GM12878 (cell line): ENCODE measurements around the gene XPNPEP1. TPM values are rescaled to one million over a fixed set of nuclear protein-coding genes. Genes with fewer than 3 reads are reported as not detected.

Source experiments
- ATAC-seq: fragments of 200-7000 bp; cut with Tn5 transposase; 3 replicates; pipeline ENCODE4 v1.9.1; 2020; ENCODE audit warnings: mild to moderate bottlenecking, moderate library complexity
- BruUV-seq: library from RNA; stranded (reverse); fragments of 400-500 nt; replicated peaks from 2 replicates; lab custom pipeline; 2021; lab: Mats Ljungman, UMichigan
- CTCF ChIA-PET: fragments of 300-600 bp; sonication (Branson Sonifier 250); formaldehyde crosslinking; extraction: SDS; loops from one replicate; lab custom pipeline; 2021; ENCODE audit warnings: inconsistent platforms; lab: Yijun Ruan, JAX
- POLR2A ChIA-PET: fragments of 350-600 bp; formaldehyde crosslinking; extraction: SDS; loops from one replicate; lab custom pipeline; 2021; ENCODE audit warnings: inconsistent platforms; lab: Charles Lee
- RAD21 ChIA-PET: fragments of 300-600 bp; sonication (Branson Sonifier 250); formaldehyde crosslinking; loops from one replicate; lab custom pipeline; 2023; ENCODE audit warnings: antibody characterized with exemption; ENCODE audit not compliant: unreplicated experiment; lab: Charles Lee
- SMC1A ChIA-PET: fragments of 300-600 bp; sonication (Branson Sonifier 250); formaldehyde crosslinking; loops from one replicate; lab custom pipeline; 2023; ENCODE audit not compliant: unreplicated experiment, uncharacterized antibody; lab: Charles Lee
- DNase-seq: peaks from one replicate; pipeline ENCODE4 v3.0.0-alpha.2; 2011; ENCODE audit warnings: low read depth, low spot score
- FAIRE-seq: peaks from 3 replicates; lab custom pipeline; 2011; peaks lifted over from hg19 to GRCh38; lab: Jason Lieb, UNC
- H2AFZ ChIP-seq: 2 replicates; pipeline ENCODE4 v1.6.0; 2011; ENCODE audit warnings: low read depth, low read length, control low read depth; ENCODE audit not compliant: control insufficient read depth
- H3K27ac ChIP-seq: 2 replicates; pipeline ENCODE4 v1.5.1; 2011; ENCODE audit warnings: control low read depth; ENCODE audit not compliant: control insufficient read depth, insufficient read depth
- H3K27me3 ChIP-seq, 2 experiments: replicated peaks in 1 of 2; 2 replicates each; pipeline versions ENCODE4 v1.6.0 to v1.6.1; 2011; ENCODE audit warnings: low read length in 1 of 2; ENCODE audit not compliant: control insufficient read depth in 2 of 2, insufficient read depth in 2 of 2
- H3K36me3 ChIP-seq, 2 experiments: 2 replicates each; pipeline ENCODE4 v1.5.1; 2011; ENCODE audit warnings: low read length in 1 of 2; ENCODE audit not compliant: control insufficient read depth in 2 of 2, insufficient read depth in 2 of 2
- H3K4me1 ChIP-seq: 2 replicates; pipeline ENCODE4 v1.6.1; 2011; ENCODE audit warnings: mild to moderate bottlenecking, low read length, moderate library complexity, mixed read lengths; ENCODE audit not compliant: control insufficient read depth, insufficient read depth
- H3K4me2 ChIP-seq: 2 replicates; pipeline ENCODE4 v1.6.0; 2011; ENCODE audit warnings: control low read depth; ENCODE audit not compliant: control insufficient read depth, insufficient read depth
- H3K4me3 ChIP-seq: fragments of 200-600 bp; sonication (generic); 2 replicates; pipeline ENCODE4 v1.5.1; 2016
- H3K79me2 ChIP-seq: 2 replicates; pipeline ENCODE4 v1.6.0; 2011; ENCODE audit warnings: low read length; ENCODE audit not compliant: control insufficient read depth, insufficient read depth
- H3K9ac ChIP-seq: 2 replicates; pipeline ENCODE4 v1.8.0; 2011; ENCODE audit warnings: low read length, control low read depth, mixed read lengths; ENCODE audit not compliant: control insufficient read depth, insufficient read depth
- H3K9me3 ChIP-seq: replicated peaks from 3 replicates; pipeline ENCODE4 v1.5.1; 2011; ENCODE audit warnings: mild to moderate bottlenecking, low read length; ENCODE audit not compliant: control insufficient read depth, insufficient read depth
- H4K20me1 ChIP-seq: 2 replicates; pipeline ENCODE4 v1.6.0; 2011; ENCODE audit not compliant: control insufficient read depth, insufficient read depth
- IRF4 ChIP-seq: IDR thresholded peaks from 2 replicates; pipeline ENCODE4 v1.6.1; 2011; ENCODE audit warnings: low read depth, low read length
- SPI1 ChIP-seq: IDR thresholded peaks from 2 replicates; pipeline ENCODE4 v1.6.1; 2011; ENCODE audit warnings: low read depth, mild to moderate bottlenecking, low read length, moderate library complexity, borderline replicate concordance; ENCODE audit not compliant: insufficient read depth
- YBX1 ChIP-seq: fragments of 450-650 bp; IDR thresholded peaks from 2 replicates; pipeline ENCODE4 v1.6.1; 2016; ENCODE audit warnings: antibody characterized with exemption
- WGBS: methylation state at CpG from one replicate; pipeline ENCODE4 v1.1.6; 2016; ENCODE audit warnings: low lambda C conversion rate; ENCODE audit not compliant: insufficient replicate concordance, insufficient coverage; ENCODE audit errors: missing lambda C conversion rate; 5-methylcytosine and 5-hydroxymethylcytosine counted together
- in situ Hi-C: fragments of 300-500 bp; cut with MboI; formaldehyde crosslinking; loops from 9 replicates; pipeline ENCODE4 v1.14.3; 2018; ENCODE audit warnings: mixed read lengths
- intact Hi-C: fragments of 100-400 bp; cut with micrococcal nuclease; formaldehyde crosslinking; loops from one replicate; pipeline ENCODE4 v1.14.2; 2022; ENCODE audit not compliant: unreplicated experiment
- polyA plus RNA-seq, 11 experiments: library from polyadenylated mRNA; depleted of rRNA in 4 of 11; unstranded in 6 of 11; stranded (reverse) in 5 of 11; fragments of >200 nt; fragmentation: Nextera tagmentation in 4 of 11; fragmentation: Illumina TruSeq in 1 of 11; extraction: Ambion mirVana in 4 of 11; extraction: Trizol in 1 of 11; gene quantifications; 1 replicate in 1 of 11; 2 replicates in 10 of 11; pipeline versions ENCODE4 v1.2.1 to v1.2.3, GENCODE V29; 2011 to 2016; ENCODE audit warnings: inconsistent platforms in 2 of 11, missing spikeins in 2 of 11, low read depth in 1 of 11
- total RNA-seq, 4 experiments: library from RNA; depleted of rRNA in 3 of 4; stranded (reverse); fragments of >200 nt in 3 of 4; fragmentation: Illumina TruSeq in 1 of 4; extraction: Trizol in 1 of 4; gene quantifications; 2 replicates each; pipeline versions ENCODE4 v1.2.1 to v1.2.3, GENCODE V29; 2013 to 2021
- TF ChIP-seq, protein P1 (sequence below): IDR thresholded peaks from 2 replicates; pipeline ENCODE4 v1.6.1; 2012; ENCODE audit warnings: mild to moderate bottlenecking, low read depth, low read length

Gene XPNPEP1
- total and polyA plus RNA-seq, 10 of the 15 experiments (the other 5 are each of a cell fraction or from before 2014, with no cell fraction given), result 22.7 to 108 (median 43.5) TPM

DNA sequence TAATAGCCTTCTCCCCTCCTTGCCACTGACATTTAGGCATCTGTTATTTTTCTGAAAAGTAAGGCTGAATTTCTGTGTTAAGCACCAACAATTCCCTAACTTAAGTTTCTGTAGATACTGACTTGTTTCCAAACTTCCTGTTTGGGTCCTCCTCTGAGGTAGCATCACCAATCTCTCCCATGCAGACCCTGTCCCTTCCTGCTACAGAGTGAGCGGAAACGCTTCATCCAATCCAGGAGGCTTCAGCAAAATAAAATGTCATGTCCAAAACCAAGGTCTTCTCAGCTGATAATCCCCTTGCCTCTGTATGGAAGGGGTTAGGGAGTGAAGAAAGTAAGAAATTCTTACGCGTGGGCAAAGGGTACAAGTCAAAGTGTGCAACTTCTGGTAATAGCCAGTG, 29.9 kb downstream of the XPNPEP1 start:
- intact Hi-C loops, result no loop called here
- POLR2A ChIA-PET, result interaction anchor here (0.8 kb wide), 1 partner anchor 12 kb away, joined by 3 read pairs; no protein-coding TSS in a partner anchor
- peaks cover 9% of the 10 kb centered on the region; the same call in 1 of the 2 replicates for H3K4me1 ChIP-seq

More for the DNA sequence above, 29.9 kb downstream of the XPNPEP1 start:
- TF ChIP-seq, protein P1, sequence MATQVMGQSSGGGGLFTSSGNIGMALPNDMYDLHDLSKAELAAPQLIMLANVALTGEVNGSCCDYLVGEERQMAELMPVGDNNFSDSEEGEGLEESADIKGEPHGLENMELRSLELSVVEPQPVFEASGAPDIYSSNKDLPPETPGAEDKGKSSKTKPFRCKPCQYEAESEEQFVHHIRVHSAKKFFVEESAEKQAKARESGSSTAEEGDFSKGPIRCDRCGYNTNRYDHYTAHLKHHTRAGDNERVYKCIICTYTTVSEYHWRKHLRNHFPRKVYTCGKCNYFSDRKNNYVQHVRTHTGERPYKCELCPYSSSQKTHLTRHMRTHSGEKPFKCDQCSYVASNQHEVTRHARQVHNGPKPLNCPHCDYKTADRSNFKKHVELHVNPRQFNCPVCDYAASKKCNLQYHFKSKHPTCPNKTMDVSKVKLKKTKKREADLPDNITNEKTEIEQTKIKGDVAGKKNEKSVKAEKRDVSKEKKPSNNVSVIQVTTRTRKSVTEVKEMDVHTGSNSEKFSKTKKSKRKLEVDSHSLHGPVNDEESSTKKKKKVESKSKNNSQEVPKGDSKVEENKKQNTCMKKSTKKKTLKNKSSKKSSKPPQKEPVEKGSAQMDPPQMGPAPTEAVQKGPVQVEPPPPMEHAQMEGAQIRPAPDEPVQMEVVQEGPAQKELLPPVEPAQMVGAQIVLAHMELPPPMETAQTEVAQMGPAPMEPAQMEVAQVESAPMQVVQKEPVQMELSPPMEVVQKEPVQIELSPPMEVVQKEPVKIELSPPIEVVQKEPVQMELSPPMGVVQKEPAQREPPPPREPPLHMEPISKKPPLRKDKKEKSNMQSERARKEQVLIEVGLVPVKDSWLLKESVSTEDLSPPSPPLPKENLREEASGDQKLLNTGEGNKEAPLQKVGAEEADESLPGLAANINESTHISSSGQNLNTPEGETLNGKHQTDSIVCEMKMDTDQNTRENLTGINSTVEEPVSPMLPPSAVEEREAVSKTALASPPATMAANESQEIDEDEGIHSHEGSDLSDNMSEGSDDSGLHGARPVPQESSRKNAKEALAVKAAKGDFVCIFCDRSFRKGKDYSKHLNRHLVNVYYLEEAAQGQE, result no peak
- no peak for TF ChIP-seq YBX1
- no peak for TF ChIP-seq SPI1
- TF ChIP-seq IRF4, result no peak
- RAD21 ChIA-PET, result no interaction called here
- Histone ChIP-seq H3K4me3 (no peak overlapping the region), H4K20me1 (no peaks in the 10 kb centered on the region), H3K27me3 (no peaks in the 10 kb centered on the region), H3K9me3 (no peaks in the 10 kb centered on the region), H3K27ac (no peak overlapping the region; the same call in 1 of the 2 replicates), H3K36me3 (peaks cover 8 to 18% of the 10 kb centered on the region in 2 experiments), H3K9ac (no peak overlapping the region), H3K4me2 (no peak overlapping the region), H3K79me2 (no peaks in the 10 kb centered on the region; the same call in none of the 2 replicates), H2AFZ (no peak overlapping the region)
- CTCF ChIA-PET, result interaction anchor here (1.2 to 3.0 kb wide), 4 partner anchors 9 to 87 kb away, joined by 3 to 19 read pairs (median 4); no protein-coding TSS in a partner anchor
- DNase-seq (no peak), FAIRE-seq (no peak), ATAC-seq (no peak)
- in situ Hi-C loops, result no loop called here
- SMC1A ChIA-PET, result no interaction called here
- no TSS peak for BruUV-seq
- 97% methylated on average over 4 of the region's 4 CpGs for WGBS
